NCI-H1417 treated with DMSO at 0.1 percent for 48 hours (cell line): Measurements from ENCODE around the gene RPL7A.
"Not testable (repeated sequence)": the region's sequence is repeated elsewhere in the genome, so short reads cannot be mapped to it uniquely, and the experiment has no call there.

ENCODE experiments used
- DNase-seq: peaks from one replicate; lab custom pipeline; 2025; lab: John Stamatoyannopoulos, UW

RPL7A gene

GRCh38 chr9:133389025-133389557 lies 41.1 kb downstream of the RPL7A start:
- no peak for DNase-seq

GRCh38 chr9:133389562-133389961 lies 41.5 kb downstream of the RPL7A start:
- no peak for DNase-seq

GRCh38 chr9:133390713-133391112 lies 42.7 kb downstream of the RPL7A start:
- no peak for DNase-seq

- DNase-seq = not testable (repeated sequence)
These were observed 43.4 kb downstream of the RPL7A start for GRCh38 chr9:133391449-133391848.

- not testable (repeated sequence) for DNase-seq
These were observed 44.3 kb downstream of the RPL7A start for GRCh38 chr9:133392308-133392707.

GRCh38 chr9:133393399-133393798 lies 45.4 kb downstream of the RPL7A start:
- no peak for DNase-seq

- DNase-seq = no peak
These were observed 46.8 kb downstream of the RPL7A start for GRCh38 chr9:133394687-133395271.

- DNase-seq = no peak
These were observed 48.9 kb downstream of the RPL7A start for GRCh38 chr9:133396952-133397351.

- DNase-seq = no peak
These were observed 49.4 kb downstream of the RPL7A start for GRCh38 chr9:133397370-133397769.

GRCh38 chr9:133397895-133398294 lies 49.9 kb downstream of the RPL7A start:
- no peak for DNase-seq

GRCh38 chr9:133400292-133400691 lies 52.3 kb downstream of the RPL7A start:
- no peak for DNase-seq
